Neuronal stem cell (in vitro differentiated cells): ENCODE results near the gene ENDOV.

Experiments used
- DNase-seq: peaks from one replicate; pipeline ENCODE4 v3.0.0-alpha.2; 2013; ENCODE audit warnings: low spot score
- H2AFZ ChIP-seq: one replicate; pipeline ENCODE4 v1.6.1; 2013; ENCODE audit warnings: mild to moderate bottlenecking, low read length, inconsistent platforms
- H2AK5ac ChIP-seq: 2 replicates; pipeline ENCODE4 v1.6.1; 2013; ENCODE audit warnings: low read depth, mild to moderate bottlenecking, inconsistent platforms, low read length, moderate library complexity, mixed read lengths
- H2BK120ac ChIP-seq: 2 replicates; pipeline ENCODE4 v1.6.1; 2013; ENCODE audit warnings: low read depth, mild to moderate bottlenecking, inconsistent platforms, low read length, moderate library complexity, mixed read lengths
- H2BK12ac ChIP-seq: one replicate; pipeline ENCODE4 v1.6.1; 2013; ENCODE audit warnings: low read length, inconsistent platforms
- H2BK15ac ChIP-seq: 2 replicates; pipeline ENCODE4 v1.6.1; 2013; ENCODE audit warnings: mild to moderate bottlenecking, low read length, inconsistent platforms, mixed read lengths
- H2BK5ac ChIP-seq: one replicate; pipeline ENCODE4 v1.6.1; 2013; ENCODE audit warnings: inconsistent platforms, mild to moderate bottlenecking, low read length, moderate library complexity
- H3K14ac ChIP-seq: one replicate; pipeline ENCODE4 v1.6.1; 2013; ENCODE audit warnings: low read length, inconsistent platforms
- H3K18ac ChIP-seq: 2 replicates; pipeline ENCODE4 v1.6.1; 2013; ENCODE audit warnings: low read length, inconsistent platforms
- H3K23ac ChIP-seq: 2 replicates; pipeline ENCODE4 v1.6.1; 2013; ENCODE audit warnings: low read depth, mild to moderate bottlenecking, mixed read lengths, low read length, inconsistent platforms; ENCODE audit not compliant: poor library complexity
- H3K27ac ChIP-seq: replicated peaks from 3 replicates; pipeline ENCODE4 v1.5.1; 2013; ENCODE audit warnings: low read length, inconsistent platforms
- H3K27me3 ChIP-seq, 3 experiments: 2 replicates each; pipeline ENCODE4 v1.6.1; 2013; ENCODE audit warnings: low read length in 3 of 3, mild to moderate bottlenecking in 2 of 3, inconsistent platforms in 1 of 3, low read depth in 1 of 3, mixed read lengths in 1 of 3, moderate library complexity in 1 of 3; ENCODE audit not compliant: control insufficient read depth in 3 of 3, insufficient read depth in 3 of 3
- H3K36me3 ChIP-seq, 2 donors: replicated peaks in 1 of 2; 2 replicates each; pipeline ENCODE4 v1.6.1; 2013; ENCODE audit warnings: low read length in 2 of 2; ENCODE audit not compliant: control insufficient read depth in 2 of 2, insufficient read depth in 2 of 2
- H3K4ac ChIP-seq: 2 replicates; pipeline ENCODE4 v1.6.1; 2013; ENCODE audit warnings: inconsistent platforms, mild to moderate bottlenecking, low read length, moderate library complexity
- H3K4me1 ChIP-seq, 2 donors: 1 replicate in 1 of 2; 2 replicates in 1 of 2; pipeline ENCODE4 v1.6.1; 2013; ENCODE audit warnings: low read length in 2 of 2, low read depth in 1 of 2; ENCODE audit not compliant: control insufficient read depth in 2 of 2, insufficient read depth in 1 of 2
- H3K4me2 ChIP-seq: one replicate; pipeline ENCODE4 v1.6.1; 2013; ENCODE audit warnings: mild to moderate bottlenecking, low read length, inconsistent platforms; ENCODE audit not compliant: insufficient read depth, poor library complexity, severe bottlenecking
- H3K4me3 ChIP-seq, 2 donors: 2 replicates each; pipeline ENCODE4 v1.5.1; 2013; ENCODE audit warnings: low read length in 2 of 2, mild to moderate bottlenecking in 2 of 2, inconsistent platforms in 1 of 2, moderate library complexity in 1 of 2
- H3K79me1 ChIP-seq: one replicate; pipeline ENCODE4 v1.6.1; 2013; ENCODE audit warnings: low read depth, mild to moderate bottlenecking, inconsistent platforms, low read length, moderate library complexity
- H3K9ac ChIP-seq: one replicate; pipeline ENCODE4 v1.6.1; 2013; ENCODE audit warnings: mild to moderate bottlenecking, low read depth, low read length, inconsistent platforms; ENCODE audit not compliant: poor library complexity
- H3K9me3 ChIP-seq, 2 donors: replicated peaks in 1 of 2; 2 replicates each; pipeline versions ENCODE3 to v1.6.1; 2013; ENCODE audit warnings: low read length in 2 of 2, mild to moderate bottlenecking in 2 of 2, inconsistent platforms in 1 of 2, low read depth in 1 of 2, mixed read lengths in 1 of 2, moderate library complexity in 1 of 2; ENCODE audit not compliant: control insufficient read depth in 2 of 2, insufficient read depth in 1 of 2
- H4K8ac ChIP-seq: one replicate; pipeline ENCODE4 v1.6.1; 2013; ENCODE audit warnings: low read depth, mild to moderate bottlenecking, inconsistent platforms, low read length, moderate library complexity
- H4K91ac ChIP-seq: one replicate; pipeline ENCODE4 v1.6.1; 2013; ENCODE audit warnings: low read length, low read depth, mild to moderate bottlenecking, inconsistent platforms; ENCODE audit not compliant: poor library complexity
- WGBS, 2 donors: extraction: QIAGEN DNeasy Blood & Tissue Kit; methylation state at CpG; one replicate each; pipeline ENCODE4 v1.1.7; 2013; ENCODE audit warnings: missing lambda C conversion rate in 2 of 2, mixed read lengths in 1 of 2; ENCODE audit not compliant: insufficient read length in 2 of 2, insufficient replicate concordance in 1 of 2; ENCODE audit errors: extremely low coverage in 2 of 2; 5-methylcytosine and 5-hydroxymethylcytosine counted together

The ENDOV gene

GRCh38 chr17:80415626-80416137 is 715 bp downstream of the ENDOV start:
- no CpG with 5 or more reads among the region's 39 CpGs for WGBS, 2 donors
- H3K23ac ChIP-seq, result peak overlapping the region; percentile 66
- H2BK15ac ChIP-seq, result no peak overlapping the region
- peaks cover 4 to 7% of the 10 kb centered on the region in 2 donors for H3K4me1 ChIP-seq
- H3K14ac ChIP-seq, result no peak overlapping the region
- DNase-seq, result no peak
- H3K9ac ChIP-seq, result peak overlapping the region; percentile 98
- peaks cover 15 to 33% of the 10 kb centered on the region in 2 donors for H3K36me3 ChIP-seq
- peak overlapping the region; percentile 87 to 98 for H3K4me3 ChIP-seq
- no peak overlapping the region for H4K8ac ChIP-seq
- H3K27me3 ChIP-seq, result peaks cover 0 to 12% (median 0%) of the 10 kb centered on the region in 3 experiments
- peaks cover 7% of the 10 kb centered on the region for H3K79me1 ChIP-seq
- H3K27ac ChIP-seq, result peak overlapping the region; percentile 87
- no peak overlapping the region for H2BK120ac ChIP-seq
- peak overlapping the region; percentile 99 for H3K4me2 ChIP-seq
- no peak overlapping the region for H3K4ac ChIP-seq
- no peak overlapping the region for H2BK12ac ChIP-seq
- H2BK5ac ChIP-seq, result peak overlapping the region; percentile 99
- H3K9me3 ChIP-seq, result no peaks in the 10 kb centered on the region
- H2AK5ac ChIP-seq, result no peak overlapping the region
- peak overlapping the region; percentile 88 for H3K18ac ChIP-seq
- H4K91ac ChIP-seq, result no peak overlapping the region
- peak overlapping the region; percentile 100 for H2AFZ ChIP-seq

GRCh38 chr17:80416260-80416939 is 1.4 kb downstream of the ENDOV start:
- Histone ChIP-seq H3K9me3 (no peaks in the 10 kb centered on the region), H3K18ac (no peak overlapping the region), H2BK15ac (no peak overlapping the region), H2AFZ (no peak overlapping the region), H2BK120ac (no peak overlapping the region), H2AK5ac (no peak overlapping the region), H3K23ac (no peak overlapping the region), H3K4me1 (peaks cover 4 to 7% of the 10 kb centered on the region in 2 donors), H4K8ac (no peak overlapping the region), H3K27me3 (peaks cover 0 to 12% (median 0%) of the 10 kb centered on the region in 3 experiments), H3K4me2 (no peak overlapping the region), H4K91ac (no peak overlapping the region), H3K9ac (no peak overlapping the region), H3K79me1 (peaks cover 7% of the 10 kb centered on the region), H2BK5ac (no peak overlapping the region), H3K14ac (no peak overlapping the region), H3K27ac (no peak overlapping the region), H3K4me3 (peak overlapping the region in 1 of 2 donors; percentile 87), H3K4ac (no peak overlapping the region), H3K36me3 (peaks cover 15 to 33% of the 10 kb centered on the region in 2 donors), H2BK12ac (no peak overlapping the region)
- WGBS, 2 donors, result no CpG with 5 or more reads among the region's 7 CpGs
- DNase-seq, result no peak

- H3K9ac ChIP-seq, result no peak overlapping the region
- no peak overlapping the region for H3K14ac ChIP-seq
- H3K36me3 ChIP-seq, result peaks cover 15 to 33% of the 10 kb centered on the region in 2 donors
- no peak overlapping the region for H2BK5ac ChIP-seq
- H3K27ac ChIP-seq, result no peak overlapping the region
- H2AFZ ChIP-seq, result no peak overlapping the region
- no peak overlapping the region for H2BK12ac ChIP-seq
- no peaks in the 10 kb centered on the region for H3K9me3 ChIP-seq
- peaks cover 4 to 7% of the 10 kb centered on the region in 2 donors for H3K4me1 ChIP-seq
- no peak overlapping the region for H3K4ac ChIP-seq
- no peak overlapping the region for H3K18ac ChIP-seq
- H2BK15ac ChIP-seq, result no peak overlapping the region
- peaks cover 0 to 12% (median 0%) of the 10 kb centered on the region in 3 experiments for H3K27me3 ChIP-seq
- WGBS, 2 donors, result no CpG with 5 or more reads among the region's 6 CpGs
- no peak overlapping the region for H3K23ac ChIP-seq
- no peak overlapping the region for H2BK120ac ChIP-seq
- DNase-seq, result no peak
- no peak overlapping the region for H3K4me2 ChIP-seq
- H3K4me3 ChIP-seq, result no peak overlapping the region
- no peak overlapping the region for H4K91ac ChIP-seq
- H4K8ac ChIP-seq, result no peak overlapping the region
- no peak overlapping the region for H2AK5ac ChIP-seq
- peaks cover 7% of the 10 kb centered on the region for H3K79me1 ChIP-seq
These were observed 1.9 kb downstream of the ENDOV start for GRCh38 chr17:80416940-80417293.

GRCh38 chr17:80418589-80418988 is 3.6 kb downstream of the ENDOV start:
- no peak overlapping the region for H3K14ac ChIP-seq
- no peak overlapping the region for H2BK15ac ChIP-seq
- H3K4me2 ChIP-seq, result no peak overlapping the region
- H3K18ac ChIP-seq, result no peak overlapping the region
- no peak overlapping the region for H2AFZ ChIP-seq
- H2BK12ac ChIP-seq, result no peak overlapping the region
- no peak overlapping the region for H2AK5ac ChIP-seq
- no peak overlapping the region for H3K4me3 ChIP-seq
- H3K9ac ChIP-seq, result no peak overlapping the region
- no peak overlapping the region for H3K4ac ChIP-seq
- peaks cover 0 to under 1% of the 10 kb centered on the region in 2 donors for H3K9me3 ChIP-seq
- H2BK120ac ChIP-seq, result no peak overlapping the region
- peaks cover 0 to 9% (median 0%) of the 10 kb centered on the region in 3 experiments for H3K27me3 ChIP-seq
- no peak overlapping the region for H4K91ac ChIP-seq
- H3K4me1 ChIP-seq, result peaks cover 4 to 7% of the 10 kb centered on the region in 2 donors
- no peak overlapping the region for H3K27ac ChIP-seq
- H3K36me3 ChIP-seq, result peaks cover 15 to 33% of the 10 kb centered on the region in 2 donors
- H4K8ac ChIP-seq, result no peak overlapping the region
- no peak overlapping the region for H3K23ac ChIP-seq
- H3K79me1 ChIP-seq, result peaks cover 6% of the 10 kb centered on the region
- no peak overlapping the region for H2BK5ac ChIP-seq
- no peak for DNase-seq
- WGBS, 2 donors, result no CpG with 5 or more reads among the region's 11 CpGs
